PC-3 (cell line): ENCODE measurements around the gene DPH2.

Experiments
- CTCF ChIP-seq: fragments of 300-600 bp; sonication (generic); conservative IDR thresholded peaks from 2 replicates; pipeline ENCODE4 v1.5.1; 2017; ENCODE audit warnings: antibody characterized with exemption, low read depth, mild to moderate bottlenecking, low read length
- EZH2 ChIP-seq: fragments of 300-600 bp; sonication (generic); IDR thresholded peaks from one replicate; pipeline ENCODE4 v1.6.1; 2017; ENCODE audit warnings: antibody characterized with exemption, mild to moderate bottlenecking, low read length; ENCODE audit not compliant: unreplicated experiment
- EZH2phosphoT487 ChIP-seq: fragments of 300-600 bp; sonication (generic); IDR thresholded peaks from 2 replicates; pipeline ENCODE4 v1.6.1; 2018; ENCODE audit warnings: mild to moderate bottlenecking, antibody characterized with exemption, low read length, borderline replicate concordance

DNA sequence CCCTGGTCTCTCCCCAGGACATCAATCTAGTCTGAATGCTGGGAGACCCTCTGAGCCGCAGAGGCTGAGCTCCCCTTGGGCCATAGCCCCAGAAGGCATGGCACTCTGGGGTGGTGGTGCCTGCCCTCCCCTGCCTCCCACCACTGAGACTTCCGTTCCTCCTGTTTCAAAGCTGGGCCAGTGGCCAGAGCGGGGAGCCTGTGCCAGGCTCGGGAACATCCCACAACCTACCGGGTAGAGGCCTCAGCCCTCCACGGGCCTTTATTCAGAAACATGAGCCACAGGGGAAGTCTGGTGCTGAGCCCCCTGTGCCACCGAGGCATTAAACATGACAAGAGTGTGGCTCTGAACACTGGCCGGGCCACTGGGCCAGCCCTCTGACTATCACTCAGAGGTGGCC, 29.6 kb downstream of the DPH2 start:
- TF ChIP-seq CTCF (no peak), EZH2 (no peak), EZH2phosphoT487 (no peak)
